SK-N-SH treated with all-trans-retinoic acid at 6 μM for 48 hours (cell line): Measurements from ENCODE around the gene NDUFB2.

Experiments used
- ATAC-seq: fragments of 200-7000 bp; cut with Tn5 transposase; 3 replicates; pipeline ENCODE4 v1.9.1; 2020; ENCODE audit warnings: mild to moderate bottlenecking, moderate library complexity
- ARNTL ChIP-seq: fragments of 450-650 bp; formaldehyde crosslinking; IDR thresholded peaks from 2 replicates; pipeline ENCODE4 v1.5.0; 2020; ENCODE audit warnings: low read depth, mild to moderate bottlenecking, moderate library complexity, borderline replicate concordance
- CREB5 ChIP-seq: fragments of 250-450 bp; sonication (Bioruptor Pico); IDR thresholded peaks from 2 replicates; pipeline ENCODE4 v1.5.1; 2020; ENCODE audit warnings: low read depth, mild to moderate bottlenecking, moderate library complexity
- ESRRG ChIP-seq: fragments of 250-450 bp; sonication (Bioruptor Pico); IDR thresholded peaks from 2 replicates; pipeline ENCODE4 v1.6.1; 2021; ENCODE audit warnings: mild to moderate bottlenecking
- GLIS3 ChIP-seq: fragments of 250-450 bp; sonication (Bioruptor Pico); IDR thresholded peaks from 2 replicates; pipeline ENCODE4 v1.5.0; 2020; ENCODE audit warnings: mild to moderate bottlenecking, moderate library complexity
- POU6F1 ChIP-seq: fragments of 250-450 bp; sonication (Bioruptor Pico); IDR thresholded peaks from 2 replicates; pipeline ENCODE4 v1.8.0; 2021; ENCODE audit warnings: low read depth, mild to moderate bottlenecking, moderate library complexity, borderline replicate concordance
- PPARA ChIP-seq: fragments of 250-450 bp; sonication (Bioruptor Pico); IDR thresholded peaks from 2 replicates; pipeline ENCODE4 v1.5.0; 2020; ENCODE audit warnings: mild to moderate bottlenecking, borderline replicate concordance
- RARB ChIP-seq: fragments of 250-450 bp; sonication (Bioruptor Pico); IDR thresholded peaks from 2 replicates; pipeline ENCODE4 v1.8.0; 2021; ENCODE audit warnings: mild to moderate bottlenecking, moderate library complexity
- SNAI2 ChIP-seq: fragments of 250-450 bp; sonication (Bioruptor Pico); IDR thresholded peaks from 2 replicates; pipeline ENCODE4 v1.5.0; 2020; ENCODE audit warnings: mild to moderate bottlenecking, moderate library complexity
- TCF4 ChIP-seq: fragments of 250-450 bp; sonication (Bioruptor Pico); IDR thresholded peaks from 2 replicates; pipeline ENCODE4 v1.8.0; 2021; ENCODE audit warnings: mild to moderate bottlenecking, moderate library complexity, borderline replicate concordance
- TOX ChIP-seq: fragments of 250-450 bp; sonication (Bioruptor Pico); IDR thresholded peaks from 2 replicates; pipeline ENCODE4 v1.8.0; 2021; ENCODE audit warnings: mild to moderate bottlenecking, moderate library complexity, borderline replicate concordance
- TSHZ2 ChIP-seq: fragments of 250-450 bp; sonication (Bioruptor Pico); IDR thresholded peaks from 2 replicates; pipeline ENCODE4 v1.5.0; 2020; ENCODE audit warnings: mild to moderate bottlenecking, moderate library complexity
- ZC3H10 ChIP-seq: fragments of 250-450 bp; sonication (Bioruptor Pico); IDR thresholded peaks from 2 replicates; pipeline ENCODE4 v1.5.1; 2021; ENCODE audit warnings: mild to moderate bottlenecking, moderate library complexity
- ZNF565 ChIP-seq: fragments of 450-650 bp; formaldehyde crosslinking; conservative IDR thresholded peaks from 2 replicates; pipeline ENCODE4 v1.5.0; 2020; ENCODE audit warnings: low read depth, mild to moderate bottlenecking, moderate library complexity
- ZNF70 ChIP-seq: fragments of 450-650 bp; formaldehyde crosslinking; IDR thresholded peaks from 2 replicates; pipeline ENCODE4 v1.5.0; 2020; ENCODE audit warnings: mild to moderate bottlenecking, moderate library complexity
- ZNF8 ChIP-seq: fragments of 450-650 bp; formaldehyde crosslinking; IDR thresholded peaks from 2 replicates; pipeline ENCODE4 v1.5.0; 2020; ENCODE audit warnings: mild to moderate bottlenecking, moderate library complexity
- TF ChIP-seq, protein P1 (sequence below): fragments of 250-450 bp; sonication (Bioruptor Pico); IDR thresholded peaks from 2 replicates; pipeline ENCODE4 v1.8.0; 2020; ENCODE audit warnings: mild to moderate bottlenecking, moderate library complexity, borderline replicate concordance

Gene NDUFB2

DNA sequence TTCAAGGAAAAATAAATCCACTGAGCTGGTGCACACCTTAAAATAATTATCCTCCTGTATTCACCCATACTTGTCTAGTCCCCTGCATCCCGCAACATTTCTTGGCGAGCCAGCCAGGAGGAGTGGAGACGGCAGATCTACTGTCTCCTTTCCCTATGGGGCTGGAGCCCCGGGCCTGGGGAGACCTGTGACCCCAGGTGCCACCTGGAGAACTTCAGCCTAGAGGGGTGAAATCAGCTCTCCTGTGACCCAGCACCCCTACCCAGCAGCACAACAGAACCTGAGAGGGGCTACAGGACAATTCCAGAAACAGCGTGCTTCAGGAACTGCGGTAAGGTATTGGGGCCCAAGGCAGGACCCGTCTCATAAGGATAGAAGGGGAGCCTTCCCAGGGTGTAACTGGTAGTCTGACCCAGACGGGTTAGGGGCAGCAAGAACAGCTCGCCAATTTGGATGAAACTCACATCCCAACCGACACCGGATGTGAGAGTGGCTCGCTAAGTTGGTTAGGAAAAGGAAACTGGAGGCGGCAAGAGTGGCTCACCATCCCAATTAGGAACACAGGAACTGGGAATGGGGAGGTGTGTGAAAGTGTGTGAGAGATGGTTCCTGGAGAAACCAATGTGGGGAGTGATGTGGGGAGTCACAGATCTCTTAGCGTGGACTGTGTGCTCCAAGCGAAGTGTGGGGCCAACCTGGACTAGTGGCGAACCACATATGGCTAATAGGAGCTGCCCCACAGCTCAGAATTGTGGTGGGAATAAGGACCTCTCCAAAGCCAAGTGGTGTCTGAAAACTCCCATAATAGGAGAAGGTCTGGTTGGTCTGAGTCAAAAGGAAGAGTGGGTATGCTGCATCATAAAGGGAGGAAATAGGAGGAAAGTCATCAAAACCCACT, 40.7 kb upstream of the NDUFB2 start:
- TF ChIP-seq ZC3H10 (no peak), PPARA (CRISPR knock-in tag) (no peak), ZNF70 (no peak), CREB5 (CRISPR knock-in tag) (no peak), SNAI2 (CRISPR knock-in tag) (no peak), ZNF8 (CRISPR knock-in tag) (no peak), POU6F1 (CRISPR knock-in tag) (no peak), GLIS3 (CRISPR knock-in tag) (no peak)
- no peak for ATAC-seq

GRCh38 chr7:140656548-140657515, 39.7 kb upstream of the NDUFB2 start:
- peak; percentile 17; the same call in 2 of the 3 replicates for ATAC-seq
- TF ChIP-seq ZC3H10 (no peak), ZNF565 (no peak), SNAI2 (CRISPR knock-in tag) (no peak), ZNF70 (no peak), TCF4 (CRISPR knock-in tag) (no peak), TSHZ2 (CRISPR knock-in tag) (no peak)

- no peak for TF ChIP-seq GLIS3 (CRISPR knock-in tag)
- TF ChIP-seq RARB (CRISPR knock-in tag) = no peak
- no peak for TF ChIP-seq POU6F1 (CRISPR knock-in tag)
- TF ChIP-seq, protein P1, sequence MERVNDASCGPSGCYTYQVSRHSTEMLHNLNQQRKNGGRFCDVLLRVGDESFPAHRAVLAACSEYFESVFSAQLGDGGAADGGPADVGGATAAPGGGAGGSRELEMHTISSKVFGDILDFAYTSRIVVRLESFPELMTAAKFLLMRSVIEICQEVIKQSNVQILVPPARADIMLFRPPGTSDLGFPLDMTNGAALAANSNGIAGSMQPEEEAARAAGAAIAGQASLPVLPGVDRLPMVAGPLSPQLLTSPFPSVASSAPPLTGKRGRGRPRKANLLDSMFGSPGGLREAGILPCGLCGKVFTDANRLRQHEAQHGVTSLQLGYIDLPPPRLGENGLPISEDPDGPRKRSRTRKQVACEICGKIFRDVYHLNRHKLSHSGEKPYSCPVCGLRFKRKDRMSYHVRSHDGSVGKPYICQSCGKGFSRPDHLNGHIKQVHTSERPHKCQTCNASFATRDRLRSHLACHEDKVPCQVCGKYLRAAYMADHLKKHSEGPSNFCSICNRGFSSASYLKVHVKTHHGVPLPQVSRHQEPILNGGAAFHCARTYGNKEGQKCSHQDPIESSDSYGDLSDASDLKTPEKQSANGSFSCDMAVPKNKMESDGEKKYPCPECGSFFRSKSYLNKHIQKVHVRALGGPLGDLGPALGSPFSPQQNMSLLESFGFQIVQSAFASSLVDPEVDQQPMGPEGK (CRISPR knock-in tag) = no peak
- no peak for TF ChIP-seq TCF4 (CRISPR knock-in tag)
- no peak for TF ChIP-seq ZNF8 (CRISPR knock-in tag)
- ATAC-seq = no peak
These were observed 38.6 kb upstream of the NDUFB2 start for GRCh38 chr7:140657891-140658290.

- TF ChIP-seq ZNF70 (no peak), ARNTL (CRISPR knock-in tag) (no peak), PPARA (CRISPR knock-in tag) (no peak), TOX (CRISPR knock-in tag) (no peak), ESRRG (CRISPR knock-in tag) (no peak)
- TF ChIP-seq, protein P1 (CRISPR knock-in tag) = no peak
- no peak for ATAC-seq
These were observed 36.7 kb upstream of the NDUFB2 start for GRCh38 chr7:140659856-140660255.
